Measurements from ENCODE around the gene USP36. TPM values are rescaled to one million over a fixed set of nuclear protein-coding genes. Genes with fewer than 3 reads are reported as not detected.

USP36 gene
- total RNA-seq, 2 experiments from 2014 or later, result 489 to 494 TPM

DNA sequence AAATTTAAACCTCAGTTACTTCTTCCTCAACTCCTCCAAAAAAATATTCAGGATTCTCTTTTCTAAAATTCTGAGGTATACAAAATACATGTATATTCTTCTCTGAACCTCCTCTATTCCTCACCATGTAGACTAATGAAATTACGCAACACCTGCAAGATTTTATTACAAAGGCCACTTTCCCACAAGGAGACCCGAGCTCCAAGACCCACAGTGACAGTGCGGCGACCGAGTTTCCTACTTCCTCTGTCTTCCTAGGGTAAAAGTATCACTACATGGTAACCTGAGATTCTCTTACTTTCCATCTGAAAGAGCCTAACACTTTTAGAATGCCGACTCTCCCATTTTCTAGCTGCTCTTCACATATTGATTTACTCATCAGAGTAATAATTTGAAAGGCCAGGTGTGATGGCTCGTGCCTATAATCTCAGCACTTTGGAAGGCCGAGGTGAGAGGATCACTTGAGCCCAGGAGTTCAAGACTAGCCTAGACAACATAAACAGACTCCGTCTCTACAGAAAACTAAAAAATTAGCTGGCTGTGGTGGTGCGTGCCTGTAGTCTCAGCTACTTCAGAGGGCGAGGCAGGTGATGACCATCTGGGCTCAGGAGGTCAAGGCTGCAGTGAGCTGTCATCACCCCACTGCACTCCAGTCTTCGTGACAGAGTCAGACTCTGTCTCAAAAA lies 94.2 kb downstream of the USP36 start:
- no peak for ATAC-seq (ENCODE audit: poor library complexity)
- ChIA-PET CTCF (interaction anchor here (0.6 to 2.7 kb wide), 9 partner anchors 9 to 402 kb away, joined by 3 to 13 read pairs (median 3); no protein-coding TSS in a partner anchor), POLR2A (interaction anchor here (0.8 to 7.5 kb wide), 11 partner anchors 10 to 44 kb away, joined by 3 to 92 read pairs (median 8); no protein-coding TSS in a partner anchor)
- TF ChIP-seq, protein P1, sequence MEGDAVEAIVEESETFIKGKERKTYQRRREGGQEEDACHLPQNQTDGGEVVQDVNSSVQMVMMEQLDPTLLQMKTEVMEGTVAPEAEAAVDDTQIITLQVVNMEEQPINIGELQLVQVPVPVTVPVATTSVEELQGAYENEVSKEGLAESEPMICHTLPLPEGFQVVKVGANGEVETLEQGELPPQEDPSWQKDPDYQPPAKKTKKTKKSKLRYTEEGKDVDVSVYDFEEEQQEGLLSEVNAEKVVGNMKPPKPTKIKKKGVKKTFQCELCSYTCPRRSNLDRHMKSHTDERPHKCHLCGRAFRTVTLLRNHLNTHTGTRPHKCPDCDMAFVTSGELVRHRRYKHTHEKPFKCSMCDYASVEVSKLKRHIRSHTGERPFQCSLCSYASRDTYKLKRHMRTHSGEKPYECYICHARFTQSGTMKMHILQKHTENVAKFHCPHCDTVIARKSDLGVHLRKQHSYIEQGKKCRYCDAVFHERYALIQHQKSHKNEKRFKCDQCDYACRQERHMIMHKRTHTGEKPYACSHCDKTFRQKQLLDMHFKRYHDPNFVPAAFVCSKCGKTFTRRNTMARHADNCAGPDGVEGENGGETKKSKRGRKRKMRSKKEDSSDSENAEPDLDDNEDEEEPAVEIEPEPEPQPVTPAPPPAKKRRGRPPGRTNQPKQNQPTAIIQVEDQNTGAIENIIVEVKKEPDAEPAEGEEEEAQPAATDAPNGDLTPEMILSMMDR (IDR thresholded peaks at IDR 0.05), result no peak
- Histone ChIP-seq H3K36me3 (ENCODE audit: insufficient read depth, low read length) (peaks cover 20% of the 10 kb centered on the region), H3K27me3 (ENCODE audit: control insufficient read depth in 1 of 2, insufficient read depth in 2 of 2, low read length in 2 of 2) (no peaks in the 10 kb centered on the region), H3K9me3 (ENCODE audit: control insufficient read depth in 1 of 2, insufficient read depth in 1 of 2, low read length in 2 of 2) (no peaks in the 10 kb centered on the region), H3K27ac (ENCODE audit: low read depth in 1 of 2, low read length in 2 of 2) (peak overlapping the region; percentile 81 to 84), H3K4me3 (ENCODE audit: low read length) (no peak overlapping the region), H3K4me1 (ENCODE audit: insufficient read depth, low read length) (peaks cover 94% of the 10 kb centered on the region)
- no peaks in the 10 kb centered on the region for H3K27me3 Mint-ChIP-seq
- intact Hi-C loops (cut with DNase I, micrococcal nuclease), result loop anchor here (2.0 to 5.0 kb wide), 3 partner anchors 28 to 71 kb away; no protein-coding TSS in a partner anchor
- H3K36me3 Mint-ChIP-seq (ENCODE audit: low read depth), result peaks cover 59% of the 10 kb centered on the region
- H3K4me1 Mint-ChIP-seq (ENCODE audit: low read depth), result peaks cover 96% of the 10 kb centered on the region
- H3K9me3 Mint-ChIP-seq, result no peaks in the 10 kb centered on the region
- peak overlapping the region; percentile 78 for H3K4me3 Mint-ChIP-seq
- DNase-seq, result no peak
- peak overlapping the region; percentile 85 for H3K27ac Mint-ChIP-seq

Other genes with a start within 250 kb of the USP36 start
- 100 to 1,000 TPM; 521 to 525 TPM for gene CYTH1, start 58.5 kb downstream of the USP36 start, total RNA-seq
- 1 to 10 TPM; 2.6 to 2.7 TPM for gene CEP295NL, start 62.4 kb upstream of the USP36 start, total RNA-seq
- 1 to 10 TPM; 6.2 to 7.0 TPM for gene TIMP2, start 84.6 kb upstream of the USP36 start, total RNA-seq
- gene LGALS3BP, start 139.1 kb upstream of the USP36 start, total RNA-seq, result 10 to 100 TPM; 38.8 to 41.0 TPM
- gene CANT1, start 168.9 kb upstream of the USP36 start, total RNA-seq, result 10 to 100 TPM; 28.3 to 30.0 TPM
- not detected for gene C1QTNF1, start 183.4 kb upstream of the USP36 start, total RNA-seq
- gene ENGASE, start 234.0 kb upstream of the USP36 start, total RNA-seq, result 10 to 100 TPM; 49.8 to 50.9 TPM

Measured in CD4-positive, alpha-beta T cell (primary cell).